H1 (cell line): ENCODE results near the gene RUVBL1. TPM values are rescaled to one million over a fixed set of nuclear protein-coding genes. Genes with fewer than 3 reads are reported as not detected.

Experiments used
- CTCF ChIA-PET: fragments of 300-600 bp; sonication (Branson Sonifier 250); formaldehyde crosslinking; loops from one replicate; lab custom pipeline; 2021; ENCODE audit not compliant: partially characterized antibody; lab: Charles Lee
- POLR2A ChIA-PET: fragments of 300-600 bp; sonication (Branson Sonifier 250); formaldehyde crosslinking; loops from one replicate; lab custom pipeline; 2021; ENCODE audit warnings: inconsistent platforms; ENCODE audit not compliant: partially characterized antibody; lab: Charles Lee
- DNase-seq, 2 experiments: peaks; one replicate each; pipeline versions ENCODE4 v3.0.0 to v3.0.0-alpha.2; 2010 to 2022; ENCODE audit warnings: low spot score in 2 of 2, low read depth in 1 of 2, mixed read lengths in 1 of 2
- FAIRE-seq: peaks from 2 replicates; lab custom pipeline; 2011; peaks lifted over from hg19 to GRCh38; lab: Jason Lieb, UNC
- H2AFZ ChIP-seq: 2 replicates; pipeline ENCODE4 v1.8.1; 2012; ENCODE audit warnings: low read length, inconsistent platforms
- H2AK5ac ChIP-seq: 2 replicates; pipeline ENCODE4 v1.6.1; 2013; ENCODE audit warnings: low read depth, low read length
- H2BK120ac ChIP-seq: replicated peaks from 2 replicates; pipeline ENCODE3; 2013; ENCODE audit warnings: low read depth, low read length, inconsistent platforms
- H2BK12ac ChIP-seq: 2 replicates; pipeline ENCODE4 v1.6.1; 2013; ENCODE audit warnings: low read depth, low read length
- H2BK15ac ChIP-seq: 2 replicates; pipeline ENCODE4 v1.6.1; 2013; ENCODE audit warnings: low read length
- H2BK20ac ChIP-seq: 2 replicates; pipeline ENCODE4 v1.6.1; 2013; ENCODE audit warnings: low read length
- H2BK5ac ChIP-seq: 2 replicates; pipeline ENCODE4 v1.6.1; 2013; ENCODE audit warnings: low read depth, low read length
- H3K14ac ChIP-seq: 2 replicates; pipeline ENCODE4 v1.6.1; 2013; ENCODE audit warnings: inconsistent platforms; ENCODE audit not compliant: insufficient read length
- H3K18ac ChIP-seq: 2 replicates; pipeline ENCODE4 v1.6.1; 2013; ENCODE audit warnings: low read length; ENCODE audit errors: extremely low read depth
- H3K23ac ChIP-seq: 2 replicates; pipeline ENCODE4 v1.6.1; 2013; ENCODE audit warnings: inconsistent platforms; ENCODE audit not compliant: insufficient read length
- H3K23me2 ChIP-seq: 2 replicates; pipeline ENCODE4 v1.6.1; 2013; ENCODE audit warnings: low read depth, low read length
- H3K27ac ChIP-seq: 2 replicates; pipeline ENCODE4 v1.6.1; 2011; ENCODE audit warnings: low read depth, low read length, inconsistent platforms
- H3K27me3 ChIP-seq, 4 experiments: replicated peaks in 1 of 4; 1 replicate in 1 of 4; 2 replicates in 3 of 4; pipeline versions ENCODE4 v1.6.1 to v1.8.1; 2011 to 2013; ENCODE audit warnings: low read length in 3 of 4, mild to moderate bottlenecking in 3 of 4, inconsistent platforms in 2 of 4, mixed read lengths in 2 of 4, moderate library complexity in 1 of 4; ENCODE audit not compliant: control insufficient read depth in 3 of 4, insufficient read depth in 3 of 4; ENCODE audit errors: extremely low read depth in 1 of 4
- H3K36me3 ChIP-seq, 4 experiments: 2 replicates each; pipeline versions ENCODE4 v1.6.1 to v1.8.1; 2011 to 2013; ENCODE audit warnings: mild to moderate bottlenecking in 4 of 4, low read length in 3 of 4, moderate library complexity in 2 of 4, control low read depth in 1 of 4, inconsistent platforms in 1 of 4; ENCODE audit not compliant: insufficient read depth in 4 of 4, control insufficient read depth in 2 of 4
- H3K4ac ChIP-seq: replicated peaks from 2 replicates; pipeline ENCODE3; 2013; ENCODE audit warnings: low read length, low read depth, mixed read lengths, inconsistent platforms; ENCODE audit not compliant: insufficient read length
- H3K4me1 ChIP-seq, 4 experiments: replicated peaks in 1 of 4; 1 replicate in 1 of 4; 2 replicates in 3 of 4; pipeline versions ENCODE4 v1.6.1 to v1.8.1; 2011 to 2013; ENCODE audit warnings: low read length in 3 of 4, inconsistent platforms in 2 of 4, mixed read lengths in 1 of 4; ENCODE audit not compliant: insufficient read depth in 4 of 4, control insufficient read depth in 3 of 4
- H3K4me2 ChIP-seq, 2 experiments: 2 replicates each; pipeline versions ENCODE4 v1.6.1 to v1.8.1; 2011 to 2013; ENCODE audit warnings: low read depth in 2 of 2, low read length in 2 of 2, control low read depth in 1 of 2, inconsistent platforms in 1 of 2, mild to moderate bottlenecking in 1 of 2; ENCODE audit not compliant: insufficient read depth in 1 of 2
- H3K4me3 ChIP-seq, 4 experiments: fragments of 200-600, 300-600 bp in 1 of 4; sonication (generic), shearing (Covaris generic), sonication (Bioruptor Twin) in 1 of 4; 2 replicates each; pipeline versions ENCODE4 v1.5.1 to v1.8.1; 2011 to 2016; ENCODE audit warnings: low read length in 4 of 4, low read depth in 3 of 4, control low read depth in 2 of 4, inconsistent platforms in 2 of 4, mild to moderate bottlenecking in 2 of 4, mixed read lengths in 1 of 4, moderate library complexity in 1 of 4; ENCODE audit not compliant: insufficient read depth in 2 of 4; ENCODE audit errors: extremely low read depth in 1 of 4
- H3K56ac ChIP-seq: replicated peaks from 2 replicates; pipeline ENCODE3; 2013; ENCODE audit warnings: low read depth, mild to moderate bottlenecking, mixed read lengths, low read length, inconsistent platforms; ENCODE audit not compliant: insufficient read length
- H3K79me1 ChIP-seq: 2 replicates; pipeline ENCODE4 v1.6.1; 2013; ENCODE audit warnings: low read depth, low read length, control low read depth
- H3K79me2 ChIP-seq, 2 experiments: 2 replicates each; pipeline versions ENCODE4 v1.6.1 to v1.8.1; 2012 to 2013; ENCODE audit warnings: low read length in 2 of 2, mild to moderate bottlenecking in 2 of 2, inconsistent platforms in 1 of 2; ENCODE audit not compliant: insufficient read depth in 2 of 2, control insufficient read depth in 1 of 2
- H3K9ac ChIP-seq, 4 experiments: replicated peaks in 1 of 4; 1 replicate in 1 of 4; 2 replicates in 3 of 4; pipeline versions ENCODE4 v1.6.1 to v1.8.1; 2011 to 2013; ENCODE audit warnings: low read depth in 3 of 4, low read length in 3 of 4, control low read depth in 2 of 4, mild to moderate bottlenecking in 2 of 4, moderate library complexity in 2 of 4, inconsistent platforms in 1 of 4; ENCODE audit errors: extremely low read depth in 1 of 4
- H3K9me3 ChIP-seq, 2 experiments: 2 replicates each; pipeline versions ENCODE4 v1.6.1 to v1.8.1; 2012 to 2013; ENCODE audit warnings: mild to moderate bottlenecking in 2 of 2, moderate library complexity in 2 of 2, control low read depth in 1 of 2, inconsistent platforms in 1 of 2, low read depth in 1 of 2, low read length in 1 of 2, mixed read lengths in 1 of 2; ENCODE audit not compliant: insufficient read depth in 2 of 2
- H4K20me1 ChIP-seq, 2 experiments: replicated peaks in 1 of 2; 2 replicates each; pipeline versions ENCODE3 to v1.8.1; 2011 to 2013; ENCODE audit warnings: inconsistent platforms in 2 of 2, low read length in 2 of 2, mild to moderate bottlenecking in 1 of 2; ENCODE audit not compliant: insufficient read depth in 2 of 2, control insufficient read depth in 1 of 2
- H4K5ac ChIP-seq: 2 replicates; pipeline ENCODE4 v1.6.1; 2013; ENCODE audit warnings: low read length, low read depth, mixed read lengths, inconsistent platforms; ENCODE audit not compliant: insufficient read length
- H4K8ac ChIP-seq: 2 replicates; pipeline ENCODE4 v1.8.0; 2013; ENCODE audit warnings: mild to moderate bottlenecking, moderate library complexity, low read length, inconsistent platforms; ENCODE audit not compliant: insufficient read depth; ENCODE audit errors: extremely low read depth
- H4K91ac ChIP-seq: replicated peaks from 2 replicates; pipeline ENCODE3; 2013; ENCODE audit warnings: low read length, mixed read lengths, inconsistent platforms; ENCODE audit not compliant: insufficient read length
- BCL11A ChIP-seq, 2 experiments: IDR thresholded peaks; one replicate each; pipeline ENCODE4 v1.6.1; 2011; ENCODE audit warnings: low read depth in 2 of 2, low read length in 2 of 2, mild to moderate bottlenecking in 2 of 2
- CBX5 ChIP-seq: fragments of 300-800, 300-1000 bp; sonication (generic); IDR thresholded peaks from 2 replicates; pipeline ENCODE4 v1.7.1; 2016; ENCODE audit warnings: antibody characterized with exemption, low read length, low read depth
- CREB1 ChIP-seq: IDR thresholded peaks from 2 replicates; pipeline ENCODE4 v1.6.1; 2012; ENCODE audit warnings: inconsistent platforms
- FOSL1 ChIP-seq: IDR thresholded peaks from 2 replicates; pipeline ENCODE4 v1.6.1; 2011; ENCODE audit warnings: mild to moderate bottlenecking, low read depth, low read length, moderate library complexity; ENCODE audit not compliant: insufficient read depth
- JUN ChIP-seq: IDR thresholded peaks from 2 replicates; pipeline ENCODE4 v1.6.1; 2011; ENCODE audit warnings: low read depth, mild to moderate bottlenecking, improper control_type of control experiment, low read length
- SP1 ChIP-seq: IDR thresholded peaks from 2 replicates; pipeline ENCODE4 v1.6.1; 2011; ENCODE audit warnings: low read depth, low read length
- TCF12 ChIP-seq: IDR thresholded peaks from 2 replicates; pipeline ENCODE4 v1.6.1; 2011; ENCODE audit warnings: low read depth, mild to moderate bottlenecking, low read length
- YY1 ChIP-seq: IDR thresholded peaks from 2 replicates; pipeline ENCODE4 v1.6.1; 2011; ENCODE audit warnings: low read depth, mild to moderate bottlenecking, low read length
- WGBS, 2 experiments: shearing (Covaris generic) in 1 of 2; methylation state at CpG; one replicate each; pipeline versions ENCODE4 v1.1.6 to v1.1.7; 2013 to 2015; ENCODE audit warnings: low lambda C conversion rate in 2 of 2, mixed read lengths in 2 of 2, inconsistent platforms in 1 of 2, low coverage in 1 of 2, missing lambda C conversion rate in 1 of 2; ENCODE audit not compliant: insufficient replicate concordance in 2 of 2, insufficient coverage in 1 of 2, insufficient read length in 1 of 2; ENCODE audit errors: extremely low coverage in 1 of 2, missing lambda C conversion rate in 1 of 2; 5-methylcytosine and 5-hydroxymethylcytosine counted together
- polyA plus RNA-seq, 7 experiments: library from polyadenylated mRNA; depleted of rRNA in 3 of 7; stranded (reverse) in 5 of 7; unstranded in 2 of 7; fragments of >200 nt in 5 of 7; fragments of 200-250 nt in 2 of 7; gene quantifications; 1 replicate in 5 of 7; 2 replicates in 1 of 7; 4 replicates in 1 of 7; pipeline versions ENCODE4 v1.2.1 to v1.2.3, GENCODE V29; 2011 to 2013; ENCODE audit warnings: missing spikeins in 2 of 7, mixed read lengths in 2 of 7
- total RNA-seq: library from RNA; stranded (reverse); fragmentation: NEBNext Ultra II Directional; extraction: Animal tissue kit (Norgen Biotek cat#: 25700); gene quantifications from 2 replicates; pipeline ENCODE4 v1.2.1, GENCODE V29; 2021
- TF ChIP-seq, protein P1 (sequence below): IDR thresholded peaks from 2 replicates; pipeline ENCODE4 v1.6.1; 2011; ENCODE audit warnings: low read depth, mild to moderate bottlenecking, low read length; ENCODE audit not compliant: insufficient read depth

The RUVBL1 gene
- total and polyA plus RNA-seq, 2 of the 8 experiments (the other 6 are each of a cell fraction or from before 2014, with no cell fraction given), result 112 to 135 TPM

DNA sequence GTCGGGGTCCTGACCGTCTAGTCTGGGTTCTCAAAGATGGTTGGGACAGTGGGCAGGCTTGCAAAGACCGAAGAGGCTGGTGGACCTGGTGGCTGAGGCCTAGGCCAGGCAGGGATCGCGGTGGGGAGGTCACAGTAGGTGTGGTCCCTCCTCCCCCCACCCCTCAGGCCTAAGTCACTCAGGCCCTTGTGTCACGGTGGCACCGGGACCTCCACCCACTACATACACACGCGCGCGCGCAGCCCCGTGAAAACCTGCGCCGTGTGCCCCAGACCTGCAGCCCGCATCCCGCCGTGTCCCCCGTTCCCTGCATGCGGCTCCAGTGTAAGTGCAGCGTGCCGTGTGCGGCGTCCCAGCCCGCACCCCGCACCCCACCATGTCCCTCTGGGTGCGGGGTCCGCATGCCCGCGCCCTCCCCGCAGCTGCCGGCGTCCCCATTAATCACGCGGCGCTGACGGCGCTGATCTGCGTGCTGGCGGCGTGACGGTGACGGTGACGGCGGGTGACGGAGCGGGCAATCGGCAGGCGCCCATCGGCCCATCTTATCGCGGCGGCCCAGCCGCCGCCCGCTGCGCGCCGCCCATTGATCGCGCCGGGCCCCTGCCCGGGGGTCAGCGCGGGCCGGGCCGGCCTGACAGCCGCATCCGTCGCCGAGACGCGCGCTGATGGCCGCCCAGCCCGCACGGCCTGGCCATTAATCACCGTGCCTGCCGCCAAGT is 47.0 kb downstream of the RUVBL1 start:
- Histone ChIP-seq H2BK15ac (no peak overlapping the region), H2BK20ac (no peak overlapping the region), H2BK12ac (no peak overlapping the region), H2BK5ac (no peak overlapping the region), H4K91ac (no peak overlapping the region), H3K56ac (no peak overlapping the region), H2BK120ac (no peak overlapping the region), H3K4me3 (peak overlapping the region; percentile 8 to 62 (median 34)), H3K4me1 (peaks cover 5 to 22% (median 14%) of the 10 kb centered on the region in 4 experiments), H3K9me3 (no peaks in the 10 kb centered on the region), H3K23ac (no peak overlapping the region), H3K9ac (no peak overlapping the region), H3K36me3 (peaks cover 3 to 34% (median 13%) of the 10 kb centered on the region in 4 experiments), H3K27me3 (peaks cover 0 to 9% (median 4%) of the 10 kb centered on the region in 4 experiments; a peak in 5 of 7 replicates), H2AFZ (no peak overlapping the region), H3K27ac (no peak overlapping the region), H4K5ac (no peak overlapping the region), H2AK5ac (no peak overlapping the region), H3K23me2 (peaks cover 9% of the 10 kb centered on the region; the same call in 1 of the 2 replicates), H3K79me1 (0 out of 2 replicates have a peak, but pooled peaks cover 2% of the 10 kb centered on the region), H4K8ac (peak overlapping the region; percentile 31; the same call in 1 of the 2 replicates), H4K20me1 (peaks cover 17 to 33% of the 10 kb centered on the region in 2 experiments), H3K14ac (no peak overlapping the region), H3K4ac (no peak overlapping the region), H3K18ac (no peak overlapping the region; the same call in 1 of the 2 replicates), H3K4me2 (peak overlapping the region; percentile 85 to 87), H3K79me2 (no peaks in the 10 kb centered on the region)
- no peak for DNase-seq
- ChIA-PET POLR2A (interaction anchor here (1.1 to 1.5 kb wide), 4 partner anchors 11 to 47 kb away, joined by 3 to 8 read pairs (median 4); partner anchors contain the start of gene RUVBL1), CTCF (interaction anchor here (0.7 to 3.1 kb wide), 8 partner anchors 10 to 57 kb away, joined by 3 to 11 read pairs (median 4); partner anchors contain the start of gene RUVBL1)
- WGBS, 2 experiments, result 10% methylated on average over 38 of the region's 79 CpGs; no CpG with 5 or more reads in 1 of the 2 experiments
- FAIRE-seq, result no peak
- TF ChIP-seq BCL11A (IDR thresholded peaks at IDR 0.05; ENCODE audit: low read depth in 2 of 2, low read length in 2 of 2), result no peak
- no peak for TF ChIP-seq FOSL1
- no peak for TF ChIP-seq JUN
- TF ChIP-seq CREB1, result peak; percentile 82
- peak; percentile 15; the same call in 1 of the 2 replicates for TF ChIP-seq YY1
- no peak for TF ChIP-seq SP1
- no peak for TF ChIP-seq CBX5
- TF ChIP-seq, protein P1, sequence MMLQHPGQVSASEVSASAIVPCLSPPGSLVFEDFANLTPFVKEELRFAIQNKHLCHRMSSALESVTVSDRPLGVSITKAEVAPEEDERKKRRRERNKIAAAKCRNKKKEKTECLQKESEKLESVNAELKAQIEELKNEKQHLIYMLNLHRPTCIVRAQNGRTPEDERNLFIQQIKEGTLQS, result no peak
- TF ChIP-seq TCF12, result no peak
